ENCODE measurements around the gene SLC25A5.
"Not testable (repeated sequence)": the region's sequence is repeated elsewhere in the genome, so short reads cannot be mapped to it uniquely, and the experiment has no call there.

The SLC25A5 gene

GRCh38 chrX:119505145-119505544 is 36.9 kb downstream of the SLC25A5 start:
- not testable (repeated sequence) for H3K4me1 Mint-ChIP-seq (ENCODE audit: low read depth); H3K9me3 Mint-ChIP-seq; H3K4me3 Mint-ChIP-seq; H3K36me3 Mint-ChIP-seq (ENCODE audit: low read depth); DNase-seq (ENCODE audit: low spot score); H3K27me3 Mint-ChIP-seq (ENCODE audit: low read depth); H3K27ac Mint-ChIP-seq

- H3K4me1 Mint-ChIP-seq (ENCODE audit: low read depth): peaks cover 4% of the 10 kb centered on the region
- no peak for DNase-seq (ENCODE audit: low spot score)
- H3K36me3 Mint-ChIP-seq (ENCODE audit: low read depth): no peaks in the 10 kb centered on the region
- H3K27ac Mint-ChIP-seq: no peak overlapping the region
- H3K27me3 Mint-ChIP-seq (ENCODE audit: low read depth): no peaks in the 10 kb centered on the region
- H3K9me3 Mint-ChIP-seq: no peaks in the 10 kb centered on the region
- H3K4me3 Mint-ChIP-seq: no peak overlapping the region
Observed at GRCh38 chrX:119505945-119506344, 37.7 kb downstream of the SLC25A5 start.

- no peaks in the 10 kb centered on the region for H3K27me3 Mint-ChIP-seq (ENCODE audit: low read depth)
- H3K4me3 Mint-ChIP-seq: no peak overlapping the region
- DNase-seq (ENCODE audit: low spot score): no peak
- H3K27ac Mint-ChIP-seq: no peak overlapping the region
- H3K4me1 Mint-ChIP-seq (ENCODE audit: low read depth): peaks cover 4% of the 10 kb centered on the region
- H3K9me3 Mint-ChIP-seq: no peaks in the 10 kb centered on the region
- no peaks in the 10 kb centered on the region for H3K36me3 Mint-ChIP-seq (ENCODE audit: low read depth)
Observed at GRCh38 chrX:119507206-119507605, 39.0 kb downstream of the SLC25A5 start.

DNA sequence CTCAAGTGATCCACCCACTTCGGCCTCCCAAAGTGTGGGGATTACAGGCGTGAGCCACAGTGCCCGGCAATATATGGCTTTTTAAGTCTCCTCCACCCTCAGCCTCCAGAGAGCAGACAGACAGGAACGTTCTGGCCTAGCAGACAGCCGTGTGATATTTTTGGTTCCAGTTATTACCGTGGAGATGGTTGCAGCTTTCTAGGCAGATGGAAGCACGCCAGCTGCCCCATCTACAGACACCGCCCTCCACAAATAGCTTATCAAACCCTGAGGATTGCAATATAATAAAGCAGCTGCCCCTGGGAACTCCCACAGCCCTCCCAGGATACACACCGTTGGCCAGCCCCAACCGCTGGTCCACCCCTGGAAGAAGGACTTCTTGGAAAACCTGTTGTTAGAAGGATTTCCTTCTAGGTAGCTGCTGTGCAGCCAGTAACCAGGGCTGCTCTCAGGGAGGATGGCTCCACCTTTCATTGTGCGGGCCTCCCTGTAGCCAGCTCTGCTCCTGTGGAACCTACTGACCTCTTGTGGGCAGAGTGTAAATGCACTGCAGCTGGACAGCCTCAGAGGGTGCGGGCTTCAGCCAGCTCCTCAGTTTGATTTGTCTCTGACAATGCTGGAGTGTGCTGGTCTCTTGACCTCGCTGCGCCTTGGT is 44.0 kb downstream of the SLC25A5 start:
- no peaks in the 10 kb centered on the region for H3K36me3 Mint-ChIP-seq (ENCODE audit: low read depth)
- no peak overlapping the region for H3K4me3 Mint-ChIP-seq

GRCh38 chrX:119516157-119516702 is 48.0 kb downstream of the SLC25A5 start:
- peak overlapping the region; percentile 46 for H3K27ac Mint-ChIP-seq
- H3K9me3 Mint-ChIP-seq: no peaks in the 10 kb centered on the region
- DNase-seq (ENCODE audit: low spot score): peak; percentile 13
- no peak overlapping the region for H3K4me3 Mint-ChIP-seq
- no peaks in the 10 kb centered on the region for H3K27me3 Mint-ChIP-seq (ENCODE audit: low read depth)
- no peaks in the 10 kb centered on the region for H3K36me3 Mint-ChIP-seq (ENCODE audit: low read depth)
- H3K4me1 Mint-ChIP-seq (ENCODE audit: low read depth): peaks cover 8% of the 10 kb centered on the region

More for the DNA sequence above, 44.0 kb downstream of the SLC25A5 start:
- Mint-ChIP-seq H3K27me3 (ENCODE audit: low read depth) (no peaks in the 10 kb centered on the region), H3K4me1 (ENCODE audit: low read depth) (peaks cover 8% of the 10 kb centered on the region), H3K27ac (no peak overlapping the region), H3K9me3 (no peaks in the 10 kb centered on the region)
- no peak for DNase-seq (ENCODE audit: low spot score)

GRCh38 chrX:119518371-119518770 is 50.1 kb downstream of the SLC25A5 start:
- H3K36me3 Mint-ChIP-seq (ENCODE audit: low read depth): no peaks in the 10 kb centered on the region
- no peak overlapping the region for H3K4me3 Mint-ChIP-seq
- H3K27me3 Mint-ChIP-seq (ENCODE audit: low read depth): no peaks in the 10 kb centered on the region
- peaks cover 8% of the 10 kb centered on the region for H3K4me1 Mint-ChIP-seq (ENCODE audit: low read depth)
- H3K9me3 Mint-ChIP-seq: no peaks in the 10 kb centered on the region
- H3K27ac Mint-ChIP-seq: no peak overlapping the region
- no peak for DNase-seq (ENCODE audit: low spot score)
